ENCODE measurements around the gene GPR135.

Gene GPR135

GRCh38 chr14:59465316-59466135, at the start of gene GPR135:
TSS of gene GPR135 (minus strand) at chr14:59465380. CDS start at chr14:59465226, 154 bp downstream.
- no peak for DNase-seq (ENCODE audit: low read depth in 2 of 2)

- no peak for DNase-seq (ENCODE audit: low read depth in 2 of 2)
Measured at GRCh38 chr14:59511916-59512575, 46.9 kb upstream of the GPR135 start.

GRCh38 chr14:59510966-59511365, 45.8 kb upstream of the GPR135 start:
- no peak for DNase-seq (ENCODE audit: low read depth in 2 of 2)

GRCh38 chr14:59510001-59510400, 44.8 kb upstream of the GPR135 start:
- no peak for DNase-seq (ENCODE audit: low read depth in 2 of 2)

GRCh38 chr14:59509101-59509500, 43.9 kb upstream of the GPR135 start:
- DNase-seq (ENCODE audit: low read depth in 2 of 2), result no peak

- no peak for DNase-seq (ENCODE audit: low read depth in 2 of 2)
Measured at GRCh38 chr14:59507752-59508103, 42.5 kb upstream of the GPR135 start.

GRCh38 chr14:59507063-59507751, 42.0 kb upstream of the GPR135 start:
- DNase-seq (ENCODE audit: low read depth in 2 of 2), result peak; percentile 21 to 28

GRCh38 chr14:59503256-59503655, 38.1 kb upstream of the GPR135 start:
- DNase-seq (ENCODE audit: low read depth in 2 of 2), result no peak

GRCh38 chr14:59500732-59501131, 35.6 kb upstream of the GPR135 start:
- no peak for DNase-seq (ENCODE audit: low read depth in 2 of 2)

GRCh38 chr14:59492384-59492783, 27.2 kb upstream of the GPR135 start:
- no peak for DNase-seq (ENCODE audit: low read depth in 2 of 2)

- DNase-seq (ENCODE audit: low read depth in 2 of 2), result no peak
Measured at GRCh38 chr14:59490756-59491155, 25.6 kb upstream of the GPR135 start.

GRCh38 chr14:59484639-59485175, 19.5 kb upstream of the GPR135 start:
- no peak for DNase-seq (ENCODE audit: low read depth in 2 of 2)

- peak; percentile 95 to 99 for DNase-seq (ENCODE audit: low read depth in 2 of 2)
Measured at GRCh38 chr14:59483819-59484638, 18.8 kb upstream of the GPR135 start, which contains the start of the genes JKAMP and L3HYPDH. TSS of gene JKAMP (plus strand) at chr14:59484517. CDS start at chr14:59484590, 73 bp downstream. TSS of gene L3HYPDH (minus strand) at chr14:59484408. CDS start at chr14:59484316, 92 bp downstream.

- DNase-seq (ENCODE audit: low read depth in 2 of 2), result no peak
Measured at GRCh38 chr14:59483363-59483762, 18.2 kb upstream of the GPR135 start.

- DNase-seq (ENCODE audit: low read depth in 2 of 2), result no peak
Measured at GRCh38 chr14:59482541-59483331, 17.6 kb upstream of the GPR135 start.

- no peak for DNase-seq (ENCODE audit: low read depth in 2 of 2)
Measured at GRCh38 chr14:59481871-59482540, 16.8 kb upstream of the GPR135 start.

GRCh38 chr14:59481407-59481806, 16.2 kb upstream of the GPR135 start:
- DNase-seq (ENCODE audit: low read depth in 2 of 2), result no peak

GRCh38 chr14:59480166-59480565, 15.0 kb upstream of the GPR135 start:
- DNase-seq (ENCODE audit: low read depth in 2 of 2), result no peak

GRCh38 chr14:59478540-59478939, 13.4 kb upstream of the GPR135 start:
- no peak for DNase-seq (ENCODE audit: low read depth in 2 of 2)

- no peak for DNase-seq (ENCODE audit: low read depth in 2 of 2)
Measured at GRCh38 chr14:59475709-59476108, 10.5 kb upstream of the GPR135 start.

Measured in stimulated activated CD4-positive, alpha-beta T cell treated with anti-CD3 and anti-CD28 coated beads, Interleukin-15, amount 100 ng/mL, for 48 hours (primary cell).